Measurements from ENCODE around the gene TNFRSF12A. TPM values are rescaled to one million over a fixed set of nuclear protein-coding genes. Genes with fewer than 3 reads are reported as not detected.

Gene TNFRSF12A
- total and polyA plus RNA-seq, 9 of the 15 experiments (the other 6 are each of a cell fraction or from before 2014, with no cell fraction given) = 0.41 to 61.8 (median 26.5) TPM

DNA sequence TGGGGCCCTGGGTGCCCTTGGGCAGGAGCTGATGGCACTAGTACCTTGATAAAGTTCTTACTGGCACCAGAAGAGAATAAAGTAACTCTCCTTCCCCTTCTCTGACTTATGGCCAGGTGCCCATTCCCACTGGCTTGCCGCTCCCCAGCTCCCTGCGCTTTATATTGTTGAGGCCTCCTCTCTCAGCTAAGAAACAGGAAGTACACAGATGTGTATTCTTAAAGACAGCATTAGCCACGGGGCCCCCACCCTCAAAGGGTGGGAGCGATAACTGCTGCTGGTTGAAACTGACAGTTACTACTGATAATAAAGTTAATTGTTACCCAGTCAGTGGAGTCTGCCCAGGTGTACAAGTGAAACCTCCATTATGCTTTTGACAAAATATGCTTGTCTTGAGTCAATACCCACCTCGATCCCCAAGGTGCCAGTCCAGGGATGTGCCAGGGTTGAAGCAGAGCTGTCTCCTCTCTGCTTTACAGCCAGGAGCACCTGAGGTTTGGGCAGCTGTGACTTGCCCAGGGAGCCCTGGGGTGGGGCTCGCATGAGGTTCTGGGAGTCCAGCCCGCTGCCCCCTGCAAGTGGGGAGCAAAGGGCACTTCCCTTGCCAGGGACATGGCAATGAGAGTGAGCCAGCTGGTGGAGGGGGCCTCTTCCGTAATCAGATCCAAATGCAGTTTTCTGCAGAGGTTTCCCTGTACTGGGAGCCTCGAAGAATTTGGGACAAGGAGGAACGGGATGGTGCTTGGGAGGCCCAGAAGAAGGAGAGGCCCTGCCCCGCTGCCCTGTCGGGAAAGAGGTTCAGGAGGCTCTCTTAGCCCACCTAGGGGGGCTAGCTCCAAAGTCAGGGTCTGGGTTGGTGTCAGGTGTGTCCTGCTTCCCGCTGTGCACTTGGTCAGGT lies 12.9 kb upstream of the TNFRSF12A start (continued):
- TF ChIP-seq, protein P1, sequence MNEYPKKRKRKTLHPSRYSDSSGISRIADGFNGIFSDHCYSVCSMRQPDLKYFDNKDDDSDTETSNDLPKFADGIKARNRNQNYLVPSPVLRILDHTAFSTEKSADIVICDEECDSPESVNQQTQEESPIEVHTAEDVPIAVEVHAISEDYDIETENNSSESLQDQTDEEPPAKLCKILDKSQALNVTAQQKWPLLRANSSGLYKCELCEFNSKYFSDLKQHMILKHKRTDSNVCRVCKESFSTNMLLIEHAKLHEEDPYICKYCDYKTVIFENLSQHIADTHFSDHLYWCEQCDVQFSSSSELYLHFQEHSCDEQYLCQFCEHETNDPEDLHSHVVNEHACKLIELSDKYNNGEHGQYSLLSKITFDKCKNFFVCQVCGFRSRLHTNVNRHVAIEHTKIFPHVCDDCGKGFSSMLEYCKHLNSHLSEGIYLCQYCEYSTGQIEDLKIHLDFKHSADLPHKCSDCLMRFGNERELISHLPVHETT (CRISPR knock-in tag; conservative IDR thresholded peaks at IDR 0.05 in 1 of 2, IDR thresholded peaks at IDR 0.05 in 1 of 2) = peak in 1 of 2 experiments; percentile 53; a peak in 1 of 4 replicates
- no peak; the same call in 1 of the 2 replicates for TF ChIP-seq FOSL1 (tag; conservative IDR thresholded peaks at IDR 0.05)
- TF ChIP-seq, protein P2, sequence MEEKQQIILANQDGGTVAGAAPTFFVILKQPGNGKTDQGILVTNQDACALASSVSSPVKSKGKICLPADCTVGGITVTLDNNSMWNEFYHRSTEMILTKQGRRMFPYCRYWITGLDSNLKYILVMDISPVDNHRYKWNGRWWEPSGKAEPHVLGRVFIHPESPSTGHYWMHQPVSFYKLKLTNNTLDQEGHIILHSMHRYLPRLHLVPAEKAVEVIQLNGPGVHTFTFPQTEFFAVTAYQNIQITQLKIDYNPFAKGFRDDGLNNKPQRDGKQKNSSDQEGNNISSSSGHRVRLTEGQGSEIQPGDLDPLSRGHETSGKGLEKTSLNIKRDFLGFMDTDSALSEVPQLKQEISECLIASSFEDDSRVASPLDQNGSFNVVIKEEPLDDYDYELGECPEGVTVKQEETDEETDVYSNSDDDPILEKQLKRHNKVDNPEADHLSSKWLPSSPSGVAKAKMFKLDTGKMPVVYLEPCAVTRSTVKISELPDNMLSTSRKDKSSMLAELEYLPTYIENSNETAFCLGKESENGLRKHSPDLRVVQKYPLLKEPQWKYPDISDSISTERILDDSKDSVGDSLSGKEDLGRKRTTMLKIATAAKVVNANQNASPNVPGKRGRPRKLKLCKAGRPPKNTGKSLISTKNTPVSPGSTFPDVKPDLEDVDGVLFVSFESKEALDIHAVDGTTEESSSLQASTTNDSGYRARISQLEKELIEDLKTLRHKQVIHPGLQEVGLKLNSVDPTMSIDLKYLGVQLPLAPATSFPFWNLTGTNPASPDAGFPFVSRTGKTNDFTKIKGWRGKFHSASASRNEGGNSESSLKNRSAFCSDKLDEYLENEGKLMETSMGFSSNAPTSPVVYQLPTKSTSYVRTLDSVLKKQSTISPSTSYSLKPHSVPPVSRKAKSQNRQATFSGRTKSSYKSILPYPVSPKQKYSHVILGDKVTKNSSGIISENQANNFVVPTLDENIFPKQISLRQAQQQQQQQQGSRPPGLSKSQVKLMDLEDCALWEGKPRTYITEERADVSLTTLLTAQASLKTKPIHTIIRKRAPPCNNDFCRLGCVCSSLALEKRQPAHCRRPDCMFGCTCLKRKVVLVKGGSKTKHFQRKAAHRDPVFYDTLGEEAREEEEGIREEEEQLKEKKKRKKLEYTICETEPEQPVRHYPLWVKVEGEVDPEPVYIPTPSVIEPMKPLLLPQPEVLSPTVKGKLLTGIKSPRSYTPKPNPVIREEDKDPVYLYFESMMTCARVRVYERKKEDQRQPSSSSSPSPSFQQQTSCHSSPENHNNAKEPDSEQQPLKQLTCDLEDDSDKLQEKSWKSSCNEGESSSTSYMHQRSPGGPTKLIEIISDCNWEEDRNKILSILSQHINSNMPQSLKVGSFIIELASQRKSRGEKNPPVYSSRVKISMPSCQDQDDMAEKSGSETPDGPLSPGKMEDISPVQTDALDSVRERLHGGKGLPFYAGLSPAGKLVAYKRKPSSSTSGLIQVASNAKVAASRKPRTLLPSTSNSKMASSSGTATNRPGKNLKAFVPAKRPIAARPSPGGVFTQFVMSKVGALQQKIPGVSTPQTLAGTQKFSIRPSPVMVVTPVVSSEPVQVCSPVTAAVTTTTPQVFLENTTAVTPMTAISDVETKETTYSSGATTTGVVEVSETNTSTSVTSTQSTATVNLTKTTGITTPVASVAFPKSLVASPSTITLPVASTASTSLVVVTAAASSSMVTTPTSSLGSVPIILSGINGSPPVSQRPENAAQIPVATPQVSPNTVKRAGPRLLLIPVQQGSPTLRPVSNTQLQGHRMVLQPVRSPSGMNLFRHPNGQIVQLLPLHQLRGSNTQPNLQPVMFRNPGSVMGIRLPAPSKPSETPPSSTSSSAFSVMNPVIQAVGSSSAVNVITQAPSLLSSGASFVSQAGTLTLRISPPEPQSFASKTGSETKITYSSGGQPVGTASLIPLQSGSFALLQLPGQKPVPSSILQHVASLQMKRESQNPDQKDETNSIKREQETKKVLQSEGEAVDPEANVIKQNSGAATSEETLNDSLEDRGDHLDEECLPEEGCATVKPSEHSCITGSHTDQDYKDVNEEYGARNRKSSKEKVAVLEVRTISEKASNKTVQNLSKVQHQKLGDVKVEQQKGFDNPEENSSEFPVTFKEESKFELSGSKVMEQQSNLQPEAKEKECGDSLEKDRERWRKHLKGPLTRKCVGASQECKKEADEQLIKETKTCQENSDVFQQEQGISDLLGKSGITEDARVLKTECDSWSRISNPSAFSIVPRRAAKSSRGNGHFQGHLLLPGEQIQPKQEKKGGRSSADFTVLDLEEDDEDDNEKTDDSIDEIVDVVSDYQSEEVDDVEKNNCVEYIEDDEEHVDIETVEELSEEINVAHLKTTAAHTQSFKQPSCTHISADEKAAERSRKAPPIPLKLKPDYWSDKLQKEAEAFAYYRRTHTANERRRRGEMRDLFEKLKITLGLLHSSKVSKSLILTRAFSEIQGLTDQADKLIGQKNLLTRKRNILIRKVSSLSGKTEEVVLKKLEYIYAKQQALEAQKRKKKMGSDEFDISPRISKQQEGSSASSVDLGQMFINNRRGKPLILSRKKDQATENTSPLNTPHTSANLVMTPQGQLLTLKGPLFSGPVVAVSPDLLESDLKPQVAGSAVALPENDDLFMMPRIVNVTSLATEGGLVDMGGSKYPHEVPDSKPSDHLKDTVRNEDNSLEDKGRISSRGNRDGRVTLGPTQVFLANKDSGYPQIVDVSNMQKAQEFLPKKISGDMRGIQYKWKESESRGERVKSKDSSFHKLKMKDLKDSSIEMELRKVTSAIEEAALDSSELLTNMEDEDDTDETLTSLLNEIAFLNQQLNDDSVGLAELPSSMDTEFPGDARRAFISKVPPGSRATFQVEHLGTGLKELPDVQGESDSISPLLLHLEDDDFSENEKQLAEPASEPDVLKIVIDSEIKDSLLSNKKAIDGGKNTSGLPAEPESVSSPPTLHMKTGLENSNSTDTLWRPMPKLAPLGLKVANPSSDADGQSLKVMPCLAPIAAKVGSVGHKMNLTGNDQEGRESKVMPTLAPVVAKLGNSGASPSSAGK (IDR thresholded peaks at IDR 0.05) = no peak
- TF ChIP-seq MCM3 (IDR thresholded peaks at IDR 0.05) = no peak
- no peak for TF ChIP-seq WHSC1 (IDR thresholded peaks at IDR 0.05; ENCODE audit: low read length)
- TF ChIP-seq TCF7L2 (IDR thresholded peaks at IDR 0.05; ENCODE audit: low read depth, low read length) = no peak
- peak; percentile 57 for TF ChIP-seq NFIC (IDR thresholded peaks at IDR 0.05)
- TF ChIP-seq IFI16 (CRISPR knock-in tag; IDR thresholded peaks at IDR 0.05) = no peak
- TF ChIP-seq SREBF2 (CRISPR knock-in tag; IDR thresholded peaks at IDR 0.05) = no peak
- TF ChIP-seq POLR2AphosphoS5 (IDR thresholded peaks at IDR 0.05; ENCODE audit: control insufficient read depth, insufficient read depth, low read depth, low read length) = peak; percentile 64
- TF ChIP-seq SIN3A (IDR thresholded peaks at IDR 0.05; ENCODE audit: borderline replicate concordance in 2 of 2, control insufficient read depth in 1 of 2, low read depth in 2 of 2, low read length in 2 of 2) = 0 out of 4 replicates have a peak, but pooled peaks of 1 of the 2 experiments have one; percentile 42
- no peak for TF ChIP-seq NONO (IDR thresholded peaks at IDR 0.05; ENCODE audit: low read depth in 2 of 2, low read length in 1 of 2)
- TF ChIP-seq RBFOX2 (IDR thresholded peaks at IDR 0.05; ENCODE audit: low read depth, low read length) = peak; percentile 38

All from K562 (cell line).